Measurements from ENCODE around the gene ADAMTS4.

ADAMTS4 gene

DNA sequence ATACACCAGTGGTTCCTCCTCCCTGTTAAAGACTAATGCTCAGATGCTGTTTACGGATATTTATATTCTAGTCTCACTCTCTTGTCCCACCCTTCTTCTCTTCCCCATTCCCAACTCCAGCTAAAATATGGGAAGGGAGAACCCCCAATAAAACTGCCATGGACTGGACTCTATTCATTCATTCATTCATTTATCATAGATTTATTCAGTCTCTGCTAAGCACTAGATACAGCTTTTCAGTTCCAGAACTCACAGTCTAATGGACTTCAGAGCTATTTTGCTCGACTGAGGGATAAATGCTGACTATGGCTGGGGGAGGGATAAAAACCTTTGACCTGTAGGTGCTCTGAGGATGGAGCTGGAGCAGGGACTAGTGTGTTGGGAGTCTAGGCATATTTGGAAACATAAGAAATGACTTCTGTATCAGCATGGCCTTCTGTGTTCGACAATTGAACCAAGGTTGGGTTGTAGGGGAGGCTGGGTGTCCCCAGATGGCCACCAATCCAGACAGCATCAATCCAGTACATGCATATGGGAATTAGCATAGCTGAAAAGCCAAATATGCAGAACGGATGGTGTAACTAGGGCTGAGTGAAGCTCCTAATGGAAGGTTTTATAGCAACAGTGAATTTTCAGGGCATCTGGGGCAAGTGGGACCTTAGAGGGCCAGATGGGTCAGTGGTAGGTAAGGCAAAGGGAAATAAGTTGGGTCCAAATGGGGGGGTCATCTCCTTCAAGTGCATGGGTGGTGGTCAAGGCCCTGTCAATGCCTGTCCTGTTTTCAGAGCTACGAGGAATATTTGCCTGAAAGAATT lies 20.4 kb upstream of the ADAMTS4 start:
- DNase-seq (ENCODE audit: insufficient read length, low spot score) (no peak), FAIRE-seq (no peak)
- TF ChIP-seq, protein P1, sequence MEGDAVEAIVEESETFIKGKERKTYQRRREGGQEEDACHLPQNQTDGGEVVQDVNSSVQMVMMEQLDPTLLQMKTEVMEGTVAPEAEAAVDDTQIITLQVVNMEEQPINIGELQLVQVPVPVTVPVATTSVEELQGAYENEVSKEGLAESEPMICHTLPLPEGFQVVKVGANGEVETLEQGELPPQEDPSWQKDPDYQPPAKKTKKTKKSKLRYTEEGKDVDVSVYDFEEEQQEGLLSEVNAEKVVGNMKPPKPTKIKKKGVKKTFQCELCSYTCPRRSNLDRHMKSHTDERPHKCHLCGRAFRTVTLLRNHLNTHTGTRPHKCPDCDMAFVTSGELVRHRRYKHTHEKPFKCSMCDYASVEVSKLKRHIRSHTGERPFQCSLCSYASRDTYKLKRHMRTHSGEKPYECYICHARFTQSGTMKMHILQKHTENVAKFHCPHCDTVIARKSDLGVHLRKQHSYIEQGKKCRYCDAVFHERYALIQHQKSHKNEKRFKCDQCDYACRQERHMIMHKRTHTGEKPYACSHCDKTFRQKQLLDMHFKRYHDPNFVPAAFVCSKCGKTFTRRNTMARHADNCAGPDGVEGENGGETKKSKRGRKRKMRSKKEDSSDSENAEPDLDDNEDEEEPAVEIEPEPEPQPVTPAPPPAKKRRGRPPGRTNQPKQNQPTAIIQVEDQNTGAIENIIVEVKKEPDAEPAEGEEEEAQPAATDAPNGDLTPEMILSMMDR (IDR thresholded peaks at IDR 0.05; ENCODE audit: insufficient read depth, missing control alignments) = no peak

- DNase-seq (ENCODE audit: insufficient read length, low spot score) (no peak), FAIRE-seq (no peak)
- TF ChIP-seq, protein P1 (IDR thresholded peaks at IDR 0.05; ENCODE audit: insufficient read depth, missing control alignments) = no peak
Measured at GRCh38 chr1:161218301-161219077, 19.6 kb upstream of the ADAMTS4 start.

- DNase-seq (ENCODE audit: insufficient read length, low spot score) = no peak
- TF ChIP-seq, protein P1 (IDR thresholded peaks at IDR 0.05; ENCODE audit: insufficient read depth, missing control alignments) = no peak
- no peak for FAIRE-seq
Measured at GRCh38 chr1:161217831-161218230, 19.0 kb upstream of the ADAMTS4 start.

DNA sequence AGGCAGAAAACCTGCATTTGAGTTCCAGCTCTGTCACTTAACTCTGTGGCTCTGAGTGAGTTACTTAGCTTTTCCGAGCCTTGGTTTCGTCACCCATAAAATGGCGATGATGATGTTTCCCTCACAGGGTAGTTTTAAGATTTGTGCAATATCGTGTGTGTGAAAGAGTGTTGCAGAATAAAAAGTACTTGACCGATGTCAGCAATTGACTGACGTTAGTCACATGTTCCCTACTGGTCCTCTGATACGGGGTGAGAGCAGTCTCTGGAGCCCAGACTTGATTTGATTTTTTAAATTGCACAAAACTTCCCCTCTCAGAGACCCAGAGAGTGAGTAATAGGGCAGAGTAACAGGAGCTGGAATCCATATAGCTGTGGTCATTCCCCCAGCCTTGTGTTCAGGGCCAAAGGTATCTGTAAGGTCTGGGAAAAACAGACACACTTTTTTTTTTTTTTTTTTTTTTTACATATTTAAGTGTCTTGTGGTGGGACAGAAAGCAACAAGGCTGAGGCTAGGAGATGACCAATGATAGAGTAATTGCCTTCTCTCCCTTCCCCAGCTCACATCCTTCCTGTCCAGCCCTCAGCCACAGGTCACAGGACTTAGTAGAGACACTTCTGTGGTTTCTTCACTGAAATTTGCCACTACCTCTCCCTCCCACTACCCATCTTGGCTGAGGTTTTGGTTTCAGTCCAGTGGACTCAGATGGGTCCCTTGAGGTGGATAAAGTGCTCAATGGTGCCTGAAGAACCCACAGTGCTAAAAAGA lies 18.3 kb upstream of the ADAMTS4 start:
- TF ChIP-seq, protein P1 (IDR thresholded peaks at IDR 0.05; ENCODE audit: insufficient read depth, missing control alignments) = no peak
- FAIRE-seq (no peak), DNase-seq (ENCODE audit: insufficient read length, low spot score) (no peak)

DNA sequence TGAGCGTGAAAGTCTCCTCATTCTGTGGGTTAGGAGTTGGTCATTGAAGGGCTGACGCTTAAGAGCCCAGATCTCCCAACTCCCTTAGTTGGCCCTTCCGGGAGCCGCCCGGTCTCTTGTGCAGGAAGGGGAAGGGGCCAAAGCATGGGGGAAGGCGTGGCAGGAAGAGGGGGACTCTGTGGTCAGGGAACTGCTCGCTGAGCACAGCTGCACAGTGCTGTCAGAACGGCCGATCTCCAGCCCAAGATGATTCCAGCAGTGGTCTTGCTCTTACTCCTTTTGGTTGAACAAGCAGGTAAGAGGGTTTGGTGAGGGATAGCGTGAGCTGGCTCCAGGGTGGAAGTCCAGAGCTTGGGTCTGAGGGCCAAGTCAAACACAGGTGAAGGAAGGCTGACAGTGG lies 16.2 kb upstream of the ADAMTS4 start, which contains the start of gene FCER1G:
TSS of gene FCER1G (plus strand) at position 220 of the 400 bp plus-strand sequence. CDS start at position 247, 27 bp downstream.
- FAIRE-seq = no peak

DNA sequence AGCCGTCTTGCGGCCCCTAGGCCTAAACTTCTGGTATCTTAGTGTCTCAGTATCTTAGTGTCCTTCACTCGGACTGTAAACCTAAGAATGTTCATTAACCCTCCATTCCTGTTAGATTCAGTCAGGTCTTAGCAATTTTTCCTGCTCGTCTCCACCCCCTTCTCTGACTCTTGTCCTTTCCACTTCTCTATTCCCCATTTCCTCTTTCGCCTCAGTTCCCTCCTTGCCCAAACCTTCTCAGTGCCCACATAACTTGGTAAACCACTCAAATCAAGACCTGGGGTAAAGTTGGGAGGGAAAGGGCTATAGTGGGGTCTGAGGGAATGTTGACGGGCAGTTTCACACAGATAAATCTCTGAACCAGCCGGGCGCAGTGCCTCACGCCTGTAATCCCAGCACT lies 15.5 kb upstream of the ADAMTS4 start:
- DNase-seq (ENCODE audit: insufficient read length, low spot score) = no peak

More for the DNA sequence above, 16.2 kb upstream of the ADAMTS4 start, which contains the start of gene FCER1G:
- DNase-seq (ENCODE audit: insufficient read length, low spot score) = no peak
- TF ChIP-seq, protein P1 (IDR thresholded peaks at IDR 0.05; ENCODE audit: insufficient read depth, missing control alignments) = no peak

More for the DNA sequence above, 15.5 kb upstream of the ADAMTS4 start:
- TF ChIP-seq, protein P1 (IDR thresholded peaks at IDR 0.05; ENCODE audit: insufficient read depth, missing control alignments) = no peak
- FAIRE-seq = no peak
